GM10266 (cell line): ENCODE results near the gene IL2RA.
"Not testable (repeated sequence)": the region's sequence is repeated elsewhere in the genome, so short reads cannot be mapped to it uniquely, and the experiment has no call there.

ENCODE experiments used
- DNase-seq: peaks from one replicate; pipeline ENCODE4 v3.0.0; 2012; ENCODE audit errors: extremely low spot score
- CTCF ChIP-seq: IDR thresholded peaks from 2 replicates; pipeline ENCODE4 v1.5.1; 2012; ENCODE audit warnings: mild to moderate bottlenecking, low read depth; ENCODE audit not compliant: control insufficient read depth, insufficient read depth; ENCODE audit errors: missing control alignments

Gene IL2RA

GRCh38 chr10:6062101-6062771, at the start of gene IL2RA:
Gene IL2RA (minus strand): TSS chr10:6062367. CDS start chr10:6062151, 216 bp downstream.
- no peak for TF ChIP-seq CTCF
- no peak for DNase-seq

GRCh38 chr10:6110136-6110535, 48.0 kb upstream of the IL2RA start:
- TF ChIP-seq CTCF, result no peak
- no peak for DNase-seq

GRCh38 chr10:6109444-6109775, 47.2 kb upstream of the IL2RA start:
- no peak for DNase-seq
- TF ChIP-seq CTCF, result no peak

GRCh38 chr10:6108631-6109443, 46.7 kb upstream of the IL2RA start:
- peak; percentile 56 for DNase-seq
- peak; percentile 57 for TF ChIP-seq CTCF

GRCh38 chr10:6108072-6108471, 45.9 kb upstream of the IL2RA start:
- TF ChIP-seq CTCF, result no peak
- no peak for DNase-seq

GRCh38 chr10:6107616-6108015, 45.4 kb upstream of the IL2RA start:
- DNase-seq, result not testable (repeated sequence)

GRCh38 chr10:6103591-6103990, 41.4 kb upstream of the IL2RA start:
- TF ChIP-seq CTCF, result no peak
- no peak for DNase-seq
